HTERT RPE-1 (cell line): Measurements from ENCODE around the gene PPP1R26.
"Not testable (repeated sequence)": the region's sequence is repeated elsewhere in the genome, so short reads cannot be mapped to it uniquely, and the experiment has no call there.

Experiments used
- in situ Hi-C: fragments of 300-500 bp; cut with MboI; formaldehyde crosslinking; loops from 4 replicates; pipeline ENCODE4 v1.14.3; 2020; ENCODE audit warnings: low sequenced_read_pairs

The PPP1R26 gene

GRCh38 chr9:135535631-135536030 is 56.0 kb downstream of the PPP1R26 start:
- in situ Hi-C loops = not testable (repeated sequence)

- in situ Hi-C loops = no loop called here
These were observed 56.6 kb downstream of the PPP1R26 start for GRCh38 chr9:135536216-135536615.
